ENCODE results near the gene AGBL4. TPM values are rescaled to one million over a fixed set of nuclear protein-coding genes. Genes with fewer than 3 reads are reported as not detected.
A peak's percentile ranks its signal among the peaks of the same experiment; 100 is the strongest.

Gene AGBL4
- total RNA-seq, 1 donor from 2014 or later: 2.1 TPM

- no peaks in the 10 kb centered on the region for H3K36me3 ChIP-seq
- no peak for TF ChIP-seq CTCF (IDR thresholded peaks at IDR 0.05)
- no peak overlapping the region for H3K4me3 ChIP-seq
- no peak overlapping the region for H3K27ac ChIP-seq
- intact Hi-C loops (cut with DNase I): no loop called here
- H3K27me3 ChIP-seq (ENCODE audit: low read depth): no peaks in the 10 kb centered on the region
- no peaks in the 10 kb centered on the region for H3K9me3 ChIP-seq
- DNase-seq: no peak
- H3K4me1 ChIP-seq: no peaks in the 10 kb centered on the region
- ATAC-seq: no peak
Measured at GRCh38 chr1:48693180-48693579, 1330.6 kb downstream of the AGBL4 start.

- intact Hi-C loops (cut with DNase I): no loop called here
- H3K9me3 ChIP-seq: no peaks in the 10 kb centered on the region
- no peaks in the 10 kb centered on the region for H3K4me1 ChIP-seq
- ATAC-seq (no peak), DNase-seq (no peak)
- no peak overlapping the region for H3K27ac ChIP-seq
- TF ChIP-seq CTCF (IDR thresholded peaks at IDR 0.05): no peak
- H3K36me3 ChIP-seq: no peaks in the 10 kb centered on the region
- no peak overlapping the region for H3K4me3 ChIP-seq
- no peaks in the 10 kb centered on the region for H3K27me3 ChIP-seq (ENCODE audit: low read depth)
Measured at GRCh38 chr1:48692235-48692634, 1331.5 kb downstream of the AGBL4 start.

- ATAC-seq (no peak), DNase-seq (no peak)
- H3K4me3 ChIP-seq: no peak overlapping the region
- no peak overlapping the region for H3K27ac ChIP-seq
- H3K27me3 ChIP-seq (ENCODE audit: low read depth): no peaks in the 10 kb centered on the region
- no peaks in the 10 kb centered on the region for H3K36me3 ChIP-seq
- no peaks in the 10 kb centered on the region for H3K4me1 ChIP-seq
- no peak for TF ChIP-seq CTCF (IDR thresholded peaks at IDR 0.05)
- H3K9me3 ChIP-seq: no peaks in the 10 kb centered on the region
- intact Hi-C loops (cut with DNase I): no loop called here
Measured at GRCh38 chr1:48691429-48692001, 1332.2 kb downstream of the AGBL4 start.

DNA sequence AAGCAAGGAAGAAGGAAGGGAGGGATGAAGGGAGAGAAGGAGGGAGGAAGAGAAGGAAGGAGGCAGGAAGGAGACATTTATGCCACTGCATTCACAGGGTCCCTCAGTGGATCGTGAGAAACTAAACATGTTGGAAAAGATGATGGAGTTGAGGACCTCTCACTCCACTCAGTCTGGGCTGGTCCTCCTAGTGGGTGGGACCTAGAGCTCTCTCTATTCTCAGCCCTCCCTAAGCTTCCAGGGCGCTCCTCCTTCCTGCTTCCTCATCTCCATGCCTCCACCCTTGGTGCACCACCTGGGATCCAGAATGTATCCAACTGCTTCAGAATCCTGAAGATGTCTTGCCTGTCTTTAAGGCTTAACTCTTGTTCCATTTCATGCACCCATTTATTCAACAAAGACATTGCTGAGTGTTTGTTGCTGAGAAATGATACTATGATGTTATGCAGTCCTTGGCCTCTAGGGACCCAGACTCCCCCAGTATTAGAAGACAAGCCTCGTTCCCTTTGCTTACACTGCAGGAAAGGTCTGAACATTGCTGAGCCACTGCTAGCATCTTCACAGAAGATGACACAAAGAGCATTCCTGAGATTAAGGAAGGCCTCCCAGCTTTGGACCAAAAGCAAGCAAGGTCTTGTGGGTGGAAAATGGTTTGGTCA lies 1335.5 kb downstream of the AGBL4 start:
- intact Hi-C loops (cut with DNase I): no loop called here

GRCh38 chr1:48687282-48688045 lies 1336.3 kb downstream of the AGBL4 start:
- no peaks in the 10 kb centered on the region for H3K36me3 ChIP-seq
- no peaks in the 10 kb centered on the region for H3K27me3 ChIP-seq (ENCODE audit: low read depth)
- TF ChIP-seq CTCF (IDR thresholded peaks at IDR 0.05): no peak
- H3K9me3 ChIP-seq: no peaks in the 10 kb centered on the region
- no peaks in the 10 kb centered on the region for H3K4me1 ChIP-seq
- no peak overlapping the region for H3K4me3 ChIP-seq
- ATAC-seq: no peak
- intact Hi-C loops (cut with DNase I): no loop called here
- DNase-seq: no peak
- no peak overlapping the region for H3K27ac ChIP-seq

More for the DNA sequence above, 1335.5 kb downstream of the AGBL4 start:
- ATAC-seq (no peak), DNase-seq (no peak)
- no peak overlapping the region for H3K4me3 ChIP-seq
- H3K27ac ChIP-seq: no peak overlapping the region
- H3K36me3 ChIP-seq: no peaks in the 10 kb centered on the region
- peak; percentile 18 for TF ChIP-seq CTCF (IDR thresholded peaks at IDR 0.05)
- H3K9me3 ChIP-seq: no peaks in the 10 kb centered on the region
- no peaks in the 10 kb centered on the region for H3K27me3 ChIP-seq (ENCODE audit: low read depth)
- no peaks in the 10 kb centered on the region for H3K4me1 ChIP-seq
